Adrenal gland (tissue), 12 donors: Measurements from ENCODE around the gene CCL3. TPM values are rescaled to one million over a fixed set of nuclear protein-coding genes. Genes with fewer than 3 reads are reported as not detected.
"Not testable (repeated sequence)": the region's sequence is repeated elsewhere in the genome, so short reads cannot be mapped to it uniquely, and the experiment has no call there.

ENCODE experiments used
- DNase-seq, 7 donors: peaks; one replicate each; pipeline ENCODE4 v3.0.0-alpha.2; 2019 to 2020
- H3K27ac ChIP-seq, 5 donors: fragments of 200-600 bp; sonication (generic) in 4 of 5; 1 replicate in 3 of 5; 2 replicates in 2 of 5; pipeline versions ENCODE4 v1.5.1 to v1.8.0; 2016 to 2020; ENCODE audit warnings: mild to moderate bottlenecking in 1 of 5
- H3K27me3 ChIP-seq: fragments of 200-600 bp; 2 replicates; pipeline ENCODE4 v1.8.0; 2021
- H3K36me3 ChIP-seq, 2 donors: fragments of 200-600 bp; replicated peaks in 1 of 2; 1 replicate in 1 of 2; 2 replicates in 1 of 2; pipeline versions ENCODE4 v1.5.1 to v1.8.0; 2018 to 2022
- H3K4me1 ChIP-seq, 2 donors: fragments of 200-600 bp; replicated peaks in 1 of 2; 1 replicate in 1 of 2; 2 replicates in 1 of 2; pipeline versions ENCODE4 v1.5.1 to v1.8.0; 2018 to 2021
- H3K4me3 ChIP-seq, 4 donors: fragments of 200-600 bp; sonication (generic) in 3 of 4; one replicate each; pipeline ENCODE4 v1.5.1; 2016 to 2018
- H3K9me3 ChIP-seq, 3 donors: fragments of 200-600 bp; sonication (generic) in 1 of 3; replicated peaks in 1 of 3; 1 replicate in 2 of 3; 2 replicates in 1 of 3; pipeline versions ENCODE4 v1.5.1 to v1.8.0; 2016 to 2021
- CTCF ChIP-seq, 6 experiments: fragments of 450-650 bp in 4 of 6; fragments of 200-600 bp in 2 of 6; sonication (generic) in 1 of 6; IDR thresholded peaks; 1 replicate in 5 of 6; 2 replicates in 1 of 6; pipeline versions ENCODE4 v1.5.1 to v1.8.0; 2016 to 2021; ENCODE audit warnings: antibody characterized with exemption in 6 of 6, mild to moderate bottlenecking in 2 of 6, moderate library complexity in 1 of 6
- POLR2A ChIP-seq, 2 donors: fragments of 450-650 bp; IDR thresholded peaks; one replicate each; pipeline ENCODE4 v1.6.1; 2017; ENCODE audit warnings: antibody characterized with exemption in 2 of 2, mild to moderate bottlenecking in 2 of 2, moderate library complexity in 1 of 2
- whole genome bisulfite sequencing, 4 donors: extraction: QIAGEN DNeasy Blood & Tissue Kit in 2 of 4; methylation state at CpG; one replicate each; pipeline versions ENCODE4 v1.1.5 to v1.1.7; 2013 to 2017; 5-methylcytosine and 5-hydroxymethylcytosine counted together
- intact Hi-C, 2 donors: fragments of 100-400 bp; cut with DNase I; formaldehyde crosslinking; loops; one replicate each; pipeline versions ENCODE4 v1.14.1 to v1.15.0; 2022 to 2023
- polyA plus RNA-seq, 3 donors: library from polyadenylated mRNA; stranded (reverse); fragments of 200-250 nt in 2 of 3; fragments of 350-450 nt in 1 of 3; fragmentation: Illumina TruSeq in 1 of 3; extraction: RNeasy Lipid Tissue Mini Kit (QIAGEN cat#74804) in 1 of 3; gene quantifications; one replicate each; pipeline ENCODE4 v1.2.3, GENCODE V29; 2013 to 2014
- total RNA-seq, 9 donors: library from RNA; depleted of rRNA in 4 of 9; stranded (reverse); fragments of >200 nt in 4 of 9; fragments of 120-200 nt in 1 of 9; fragmentation: NEBNext Ultra II Directional in 1 of 9; extraction: Animal tissue kit (Norgen Biotek cat#: 25700) in 1 of 9; gene quantifications; one replicate each; pipeline versions ENCODE4 v1.1.0 to v1.2.4, GENCODE V29; 2013 to 2023
- donor health status: healthy with polysubstance abuse.
- donor health status: Bipolar disorder and iron deficiency.
- donor health status: DM: yes; HTN: yes; CAD: no.
- donor health status: DM: no; HTN: no; CAD: no.
- donor health status: DM: no; HTN: no; CAD: no.
- donor health status: DM: yes; HTN: yes; CAD: no.

Gene CCL3
- total and polyA plus RNA-seq, 12 donors: 0.54 to 15.3 (median 5.0) TPM

GRCh38 chr17:36095992-36096391, 6.0 kb upstream of the CCL3 start:
- WGBS, 4 donors: 68 to 89% (median 79%) methylated on average over 1 of the region's 1 CpG
- Histone ChIP-seq H3K4me3 (no peak overlapping the region), H3K27me3 (no peaks in the 10 kb centered on the region), H3K36me3 (no peaks in the 10 kb centered on the region), H3K9me3 (no peaks in the 10 kb centered on the region), H3K4me1 (no peaks in the 10 kb centered on the region), H3K27ac (no peak overlapping the region)
- TF ChIP-seq POLR2A (IDR thresholded peaks at IDR 0.05): no peak
- TF ChIP-seq CTCF (IDR thresholded peaks at IDR 0.05): no peak
- no peak for DNase-seq
- intact Hi-C loops: no loop called here

- no peaks in the 10 kb centered on the region for H3K4me1 ChIP-seq
These were observed 4.8 kb upstream of the CCL3 start for GRCh38 chr17:36094746-36095145.

GRCh38 chr17:36094232-36094631, 4.3 kb upstream of the CCL3 start:
- H3K27ac ChIP-seq: no peak overlapping the region
- H3K36me3 ChIP-seq: no peaks in the 10 kb centered on the region
- H3K4me3 ChIP-seq: no peak overlapping the region
- intact Hi-C loops: no loop called here
- no peak for TF ChIP-seq CTCF (IDR thresholded peaks at IDR 0.05)
- no peak for TF ChIP-seq POLR2A (IDR thresholded peaks at IDR 0.05)
- H3K4me1 ChIP-seq: no peaks in the 10 kb centered on the region
- DNase-seq: no peak
- 79 to 94% (median 82%) methylated on average over 1 of the region's 1 CpG for WGBS, 4 donors
- H3K9me3 ChIP-seq: no peaks in the 10 kb centered on the region
- no peaks in the 10 kb centered on the region for H3K27me3 ChIP-seq

More at GRCh38 chr17:36094746-36095145, 4.8 kb upstream of the CCL3 start:
- no peak for TF ChIP-seq CTCF (IDR thresholded peaks at IDR 0.05)
- TF ChIP-seq POLR2A (IDR thresholded peaks at IDR 0.05): no peak
- intact Hi-C loops: no loop called here
- H3K36me3 ChIP-seq: no peaks in the 10 kb centered on the region
- WGBS, 4 donors: 87 to 98% (median 92%) methylated on average over 6 to 7 of the region's 7 CpGs
- H3K4me3 ChIP-seq: no peak overlapping the region
- no peaks in the 10 kb centered on the region for H3K27me3 ChIP-seq
- H3K27ac ChIP-seq: no peak overlapping the region
- DNase-seq: no peak
- no peaks in the 10 kb centered on the region for H3K9me3 ChIP-seq

DNA sequence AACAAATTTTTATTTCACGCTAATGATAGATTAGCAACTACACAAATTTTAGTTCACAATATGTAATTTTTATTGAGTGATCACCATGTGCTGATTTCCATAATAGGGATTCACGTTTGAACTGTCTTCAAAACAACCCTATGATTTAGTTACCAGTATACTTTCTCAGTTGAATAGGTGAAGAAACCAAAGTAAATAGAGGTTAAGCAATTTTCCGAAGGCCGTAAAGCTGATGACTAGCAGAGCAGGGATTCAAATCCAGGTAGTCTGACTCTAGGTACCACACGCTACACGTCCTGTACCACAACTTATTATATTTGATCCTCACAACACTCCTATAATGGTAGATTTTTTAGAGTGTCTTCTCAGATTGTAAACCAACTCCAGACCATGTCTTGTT, 2.8 kb upstream of the CCL3 start:
- H3K27me3 ChIP-seq, H3K27ac ChIP-seq, H3K4me3 ChIP-seq, H3K36me3 ChIP-seq, H3K4me1 ChIP-seq, intact Hi-C loops, DNase-seq, H3K9me3 ChIP-seq: not testable (repeated sequence)
- 66 to 80% (median 76%) methylated on average over 6 of the region's 6 CpGs for WGBS, 4 donors

DNA sequence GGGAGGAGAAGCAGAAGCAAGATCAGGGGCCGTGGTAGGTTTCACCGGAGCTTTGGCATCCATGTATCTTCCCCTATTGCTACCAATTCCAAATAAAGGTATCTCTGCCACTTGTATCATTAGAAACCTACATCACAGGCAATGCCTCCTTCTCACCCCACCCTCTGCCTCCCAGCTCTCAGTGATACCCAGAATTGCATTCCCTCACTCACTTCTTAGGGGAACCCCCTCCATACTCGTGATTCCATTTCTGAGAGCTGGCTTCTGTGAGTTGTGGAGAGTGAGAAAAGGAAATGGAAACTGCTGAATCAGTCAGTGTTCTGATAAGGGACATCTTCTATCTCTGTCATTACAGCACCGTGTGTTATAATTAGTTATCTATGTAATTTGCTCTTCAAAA, 2.3 kb upstream of the CCL3 start:
- no peak for TF ChIP-seq POLR2A (IDR thresholded peaks at IDR 0.05)
- Histone ChIP-seq H3K27ac (no peak overlapping the region), H3K4me3 (no peak overlapping the region), H3K4me1 (no peaks in the 10 kb centered on the region), H3K36me3 (no peaks in the 10 kb centered on the region), H3K27me3 (no peaks in the 10 kb centered on the region), H3K9me3 (no peaks in the 10 kb centered on the region)
- WGBS, 4 donors: 50 to 54% (median 51%) methylated on average over 4 of the region's 4 CpGs
- DNase-seq: no peak
- intact Hi-C loops: no loop called here
